H9 (cell line): ENCODE measurements around the gene LLGL2. TPM values are rescaled to one million over a fixed set of nuclear protein-coding genes. Genes with fewer than 3 reads are reported as not detected.

Experiments used
- DNase-seq: peaks from one replicate; pipeline ENCODE4 v3.0.0-alpha.2; 2017
- H2AFZ ChIP-seq: one replicate; pipeline ENCODE4 v1.6.1; 2013; ENCODE audit warnings: mild to moderate bottlenecking, low read length, control low read depth, moderate library complexity
- H2AK5ac ChIP-seq: 2 replicates; pipeline ENCODE4 v1.6.1; 2013; ENCODE audit warnings: low read length, control low read depth, mixed read lengths; ENCODE audit not compliant: insufficient read length
- H2BK120ac ChIP-seq: one replicate; pipeline ENCODE4 v1.6.1; 2013; ENCODE audit warnings: low read depth, mild to moderate bottlenecking, low read length, control low read depth, inconsistent platforms; ENCODE audit not compliant: poor library complexity, severe bottlenecking
- H2BK12ac ChIP-seq: 2 replicates; pipeline ENCODE4 v1.6.1; 2013; ENCODE audit warnings: low read length, control low read depth, mixed read lengths, low read depth; ENCODE audit not compliant: insufficient read length
- H2BK15ac ChIP-seq: 2 replicates; pipeline ENCODE4 v1.6.1; 2013; ENCODE audit warnings: low read depth, low read length, control low read depth
- H2BK20ac ChIP-seq: one replicate; pipeline ENCODE4 v1.6.1; 2013; ENCODE audit warnings: low read depth, mild to moderate bottlenecking, low read length, control low read depth, inconsistent platforms; ENCODE audit not compliant: poor library complexity, severe bottlenecking
- H2BK5ac ChIP-seq: 2 replicates; pipeline ENCODE4 v1.6.1; 2013; ENCODE audit warnings: low read length, control low read depth, mixed read lengths; ENCODE audit not compliant: insufficient read length
- H3K14ac ChIP-seq: 2 replicates; pipeline ENCODE4 v1.6.1; 2013; ENCODE audit warnings: low read length, control low read depth; ENCODE audit not compliant: insufficient read depth
- H3K18ac ChIP-seq: 2 replicates; pipeline ENCODE4 v1.6.1; 2013; ENCODE audit warnings: low read depth, mild to moderate bottlenecking, mixed read lengths, low read length, control low read depth; ENCODE audit not compliant: insufficient read length
- H3K23ac ChIP-seq: 2 replicates; pipeline ENCODE4 v1.6.1; 2013; ENCODE audit warnings: low read length, control low read depth, mixed read lengths, low read depth; ENCODE audit not compliant: insufficient read length
- H3K23me2 ChIP-seq: 2 replicates; pipeline ENCODE4 v1.6.1; 2013; ENCODE audit warnings: low read depth, mild to moderate bottlenecking, mixed read lengths, low read length, control low read depth; ENCODE audit not compliant: insufficient read length, poor library complexity, severe bottlenecking
- H3K27ac ChIP-seq: 2 replicates; pipeline ENCODE4 v1.5.1; 2013; ENCODE audit warnings: low read length, control low read depth, mixed read lengths, low read depth; ENCODE audit not compliant: insufficient read length
- H3K27me3 ChIP-seq: 2 replicates; pipeline ENCODE4 v1.6.1; 2013; ENCODE audit warnings: low read length, control low read depth, inconsistent platforms; ENCODE audit not compliant: insufficient read depth
- H3K4ac ChIP-seq: 2 replicates; pipeline ENCODE4 v1.6.1; 2013; ENCODE audit warnings: low read depth, mild to moderate bottlenecking, control low read depth, inconsistent platforms, low read length, moderate library complexity
- H3K4me1 ChIP-seq: 2 replicates; pipeline ENCODE4 v1.6.1; 2013; ENCODE audit warnings: low read length, control low read depth, inconsistent platforms; ENCODE audit not compliant: insufficient read depth
- H3K4me2 ChIP-seq: 2 replicates; pipeline ENCODE4 v1.6.1; 2013; ENCODE audit warnings: low read length, control low read depth, mixed read lengths; ENCODE audit not compliant: insufficient read length, insufficient read depth
- H3K56ac ChIP-seq: 2 replicates; pipeline ENCODE4 v1.6.1; 2013; ENCODE audit warnings: low read depth, mild to moderate bottlenecking, mixed read lengths, low read length, control low read depth; ENCODE audit not compliant: insufficient read length
- H3K79me1 ChIP-seq: 2 replicates; pipeline ENCODE4 v1.6.1; 2013; ENCODE audit warnings: low read depth, mild to moderate bottlenecking, moderate library complexity, low read length, control low read depth, inconsistent platforms; ENCODE audit not compliant: insufficient read depth, poor library complexity, severe bottlenecking
- H3K79me2 ChIP-seq: 2 replicates; pipeline ENCODE4 v1.6.1; 2013; ENCODE audit warnings: low read length, control low read depth, inconsistent platforms; ENCODE audit not compliant: insufficient read depth
- H3K9ac ChIP-seq: 2 replicates; pipeline ENCODE4 v1.6.1; 2013; ENCODE audit warnings: low read length, control low read depth, mixed read lengths; ENCODE audit not compliant: insufficient read length; ENCODE audit errors: extremely low read depth
- H3K9me3 ChIP-seq: one replicate; pipeline ENCODE4 v1.6.1; 2013; ENCODE audit warnings: low read depth, low read length, inconsistent platforms; ENCODE audit not compliant: control insufficient read depth
- H3T11ph ChIP-seq: one replicate; pipeline ENCODE4 v1.6.1; 2013; ENCODE audit warnings: mild to moderate bottlenecking, low read length, control low read depth, inconsistent platforms
- H4K20me1 ChIP-seq: one replicate; pipeline ENCODE4 v1.6.1; 2013; ENCODE audit not compliant: control insufficient read depth, insufficient read length, insufficient read depth
- H4K5ac ChIP-seq: 2 replicates; pipeline ENCODE4 v1.6.1; 2013; ENCODE audit warnings: low read depth, mild to moderate bottlenecking, mixed read lengths, low read length, control low read depth; ENCODE audit not compliant: insufficient read length
- H4K8ac ChIP-seq: replicated peaks from 2 replicates; pipeline ENCODE4 v1.6.1; 2013; ENCODE audit warnings: low read length, control low read depth, mixed read lengths, low read depth; ENCODE audit not compliant: insufficient read length
- H4K91ac ChIP-seq: 2 replicates; pipeline ENCODE4 v1.6.1; 2013; ENCODE audit warnings: low read depth, mild to moderate bottlenecking, moderate library complexity, mixed read lengths, low read length, control low read depth; ENCODE audit not compliant: insufficient read length
- H3K27ac Mint-ChIP-seq, 3 experiments: 2 replicates in 2 of 3; 3 replicates in 1 of 3; pipeline ENCODE4 v1.8.0; 2020 to 2021; ENCODE audit warnings: mixed read lengths in 3 of 3, mild to moderate bottlenecking in 1 of 3, moderate library complexity in 1 of 3
- H3K27me3 Mint-ChIP-seq: 2 replicates; pipeline ENCODE4 v1.8.0; 2021; ENCODE audit warnings: low read depth, mild to moderate bottlenecking, moderate library complexity, mixed read lengths
- H3K36me3 Mint-ChIP-seq, 3 experiments: 2 replicates in 2 of 3; 3 replicates in 1 of 3; pipeline ENCODE4 v1.8.0; 2020 to 2021; ENCODE audit warnings: low read depth in 3 of 3, mixed read lengths in 3 of 3; ENCODE audit not compliant: insufficient read depth in 1 of 3
- H3K4me1 Mint-ChIP-seq, 2 experiments: 2 replicates each; pipeline ENCODE4 v1.8.0; 2020; ENCODE audit warnings: mixed read lengths in 2 of 2
- H3K4me3 Mint-ChIP-seq, 2 experiments: 2 replicates in 1 of 2; 3 replicates in 1 of 2; pipeline ENCODE4 v1.8.0; 2020 to 2021; ENCODE audit warnings: mild to moderate bottlenecking in 2 of 2, mixed read lengths in 2 of 2, moderate library complexity in 1 of 2
- H3K9me3 Mint-ChIP-seq, 2 experiments: 2 replicates in 1 of 2; 3 replicates in 1 of 2; pipeline ENCODE4 v1.8.0; 2020; ENCODE audit warnings: mild to moderate bottlenecking in 2 of 2, mixed read lengths in 2 of 2, moderate library complexity in 1 of 2
- WGBS: extraction: QIAGEN DNeasy Blood & Tissue Kit; methylation state at CpG from one replicate; pipeline ENCODE4 v1.1.7; 2013; ENCODE audit warnings: missing lambda C conversion rate, low lambda C conversion rate, mixed read lengths; ENCODE audit not compliant: insufficient read length; ENCODE audit errors: extremely low coverage; 5-methylcytosine and 5-hydroxymethylcytosine counted together
- total RNA-seq: library from RNA; stranded (reverse); gene quantifications from 2 replicates; pipeline ENCODE4 v1.2.1, GENCODE V29; 2021
- TF ChIP-seq, protein P1 (sequence below): fragments of 200-600 bp; sonication (generic); conservative IDR thresholded peaks from 3 replicates; pipeline ENCODE4 v1.8.0; 2021; ENCODE audit warnings: antibody characterized with exemption, mild to moderate bottlenecking

The LLGL2 gene
- total RNA-seq, 1 experiment from 2014 or later = 90.4 TPM

DNA sequence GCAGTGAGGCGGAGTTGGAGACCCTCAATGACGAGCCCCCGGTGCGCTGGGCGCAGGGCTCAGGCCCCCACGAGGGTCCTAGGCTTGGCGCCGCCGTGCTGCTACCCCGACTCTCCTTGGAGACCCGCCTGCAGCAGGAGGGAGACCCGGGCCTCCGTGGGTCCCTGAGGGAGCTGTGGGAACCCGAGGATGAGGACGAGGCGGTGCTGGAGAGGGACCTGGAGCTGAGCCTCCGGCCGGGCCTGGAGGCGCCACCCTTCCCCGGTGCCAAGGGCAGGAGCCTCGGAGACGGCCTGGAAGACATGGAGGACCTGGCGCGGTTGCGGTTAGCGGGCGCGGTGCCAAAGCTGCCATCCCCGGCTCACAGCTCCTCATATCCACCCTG is 64.4 kb downstream of the LLGL2 start:
- H2AFZ ChIP-seq = no peak overlapping the region
- TF ChIP-seq, protein P1, sequence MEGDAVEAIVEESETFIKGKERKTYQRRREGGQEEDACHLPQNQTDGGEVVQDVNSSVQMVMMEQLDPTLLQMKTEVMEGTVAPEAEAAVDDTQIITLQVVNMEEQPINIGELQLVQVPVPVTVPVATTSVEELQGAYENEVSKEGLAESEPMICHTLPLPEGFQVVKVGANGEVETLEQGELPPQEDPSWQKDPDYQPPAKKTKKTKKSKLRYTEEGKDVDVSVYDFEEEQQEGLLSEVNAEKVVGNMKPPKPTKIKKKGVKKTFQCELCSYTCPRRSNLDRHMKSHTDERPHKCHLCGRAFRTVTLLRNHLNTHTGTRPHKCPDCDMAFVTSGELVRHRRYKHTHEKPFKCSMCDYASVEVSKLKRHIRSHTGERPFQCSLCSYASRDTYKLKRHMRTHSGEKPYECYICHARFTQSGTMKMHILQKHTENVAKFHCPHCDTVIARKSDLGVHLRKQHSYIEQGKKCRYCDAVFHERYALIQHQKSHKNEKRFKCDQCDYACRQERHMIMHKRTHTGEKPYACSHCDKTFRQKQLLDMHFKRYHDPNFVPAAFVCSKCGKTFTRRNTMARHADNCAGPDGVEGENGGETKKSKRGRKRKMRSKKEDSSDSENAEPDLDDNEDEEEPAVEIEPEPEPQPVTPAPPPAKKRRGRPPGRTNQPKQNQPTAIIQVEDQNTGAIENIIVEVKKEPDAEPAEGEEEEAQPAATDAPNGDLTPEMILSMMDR = no peak
- H4K8ac ChIP-seq = no peak overlapping the region
- H3K4ac ChIP-seq = no peak overlapping the region
- H2AK5ac ChIP-seq = no peak overlapping the region
- no peaks in the 10 kb centered on the region for H3K9me3 ChIP-seq
- H3K4me2 ChIP-seq = no peak overlapping the region
- H4K5ac ChIP-seq = no peak overlapping the region
- no peak overlapping the region for H3K18ac ChIP-seq
- no peaks in the 10 kb centered on the region for H4K20me1 ChIP-seq
- H3K4me1 Mint-ChIP-seq = peaks cover 4 to 5% of the 10 kb centered on the region in 2 experiments; a peak in 3 of 4 replicates
- H2BK120ac ChIP-seq = no peak overlapping the region
- no peak overlapping the region for H2BK20ac ChIP-seq
- no peak overlapping the region for H3K27ac ChIP-seq
- H3T11ph ChIP-seq = no peak overlapping the region
- H3K14ac ChIP-seq = no peak overlapping the region
- peaks cover 4% of the 10 kb centered on the region for H3K27me3 Mint-ChIP-seq
- no peak overlapping the region for H2BK12ac ChIP-seq
- WGBS = no CpG with 5 or more reads among the region's 29 CpGs
- no peak overlapping the region for H4K91ac ChIP-seq
- H3K56ac ChIP-seq = no peak overlapping the region
- no peak overlapping the region for H3K9ac ChIP-seq
- H3K79me2 ChIP-seq = no peaks in the 10 kb centered on the region
- no peak overlapping the region for H3K27ac Mint-ChIP-seq
- H3K4me1 ChIP-seq = 0 out of 2 replicates have a peak, but pooled peaks cover 3% of the 10 kb centered on the region
- H2BK5ac ChIP-seq = no peak overlapping the region
- peak overlapping the region; percentile 19 to 72; a peak in 2 of 5 replicates for H3K4me3 Mint-ChIP-seq
- no peak overlapping the region for H2BK15ac ChIP-seq
- DNase-seq = peak; percentile 58
- H3K27me3 ChIP-seq = no peaks in the 10 kb centered on the region
- no peaks in the 10 kb centered on the region for H3K79me1 ChIP-seq
- no peak overlapping the region for H3K23ac ChIP-seq
- H3K9me3 Mint-ChIP-seq = peaks cover 5 to 7% of the 10 kb centered on the region in 2 experiments; a peak in 4 of 5 replicates
- H3K36me3 Mint-ChIP-seq = peaks cover 0 to 3% (median 1%) of the 10 kb centered on the region in 3 experiments; a peak in 4 of 7 replicates
- H3K23me2 ChIP-seq = peaks cover 13% of the 10 kb centered on the region
